Suprapubic skin (tissue), 4 donors: Measurements from ENCODE around the gene CHPF. TPM values are rescaled to one million over a fixed set of nuclear protein-coding genes. Genes with fewer than 3 reads are reported as not detected.

ENCODE experiments used
- DNase-seq, 2 donors: peaks; one replicate each; pipeline ENCODE4 v3.0.0-alpha.2; 2019; ENCODE audit warnings: low spot score in 2 of 2
- H3K27ac ChIP-seq: fragments of 200-600 bp; sonication (generic); one replicate; pipeline ENCODE4 v1.5.1; 2019
- H3K27me3 ChIP-seq: fragments of 200-600 bp; sonication (generic); one replicate; pipeline ENCODE4 v1.5.1; 2019
- H3K36me3 ChIP-seq: fragments of 200-600 bp; sonication (generic); one replicate; pipeline ENCODE4 v1.5.1; 2019
- H3K4me1 ChIP-seq: fragments of 200-600 bp; sonication (generic); one replicate; pipeline ENCODE4 v1.5.1; 2019
- H3K4me3 ChIP-seq: fragments of 200-600 bp; sonication (generic); one replicate; pipeline ENCODE4 v1.5.1; 2019; ENCODE audit warnings: mild to moderate bottlenecking
- H3K9me3 ChIP-seq: fragments of 200-600 bp; sonication (generic); one replicate; pipeline ENCODE4 v1.5.1; 2019
- CTCF ChIP-seq, 2 donors: fragments of 200-600 bp in 1 of 2; fragments of 450-650 bp in 1 of 2; sonication (generic) in 1 of 2; IDR thresholded peaks; one replicate each; pipeline ENCODE4 v1.5.1; 2016 to 2019; ENCODE audit warnings: antibody characterized with exemption in 2 of 2, mild to moderate bottlenecking in 1 of 2, moderate library complexity in 1 of 2
- EP300 ChIP-seq: sonication (generic); formaldehyde crosslinking; IDR thresholded peaks from one replicate; pipeline ENCODE4 v1.6.1; 2017; ENCODE audit warnings: antibody characterized with exemption
- POLR2A ChIP-seq, 2 donors: fragments of 450-650 bp; IDR thresholded peaks; one replicate each; pipeline ENCODE4 v1.6.1; 2017; ENCODE audit warnings: antibody characterized with exemption in 2 of 2, mild to moderate bottlenecking in 2 of 2, moderate library complexity in 2 of 2
- POLR2AphosphoS5 ChIP-seq, 3 donors: sonication (generic); formaldehyde crosslinking; IDR thresholded peaks; one replicate each; pipeline ENCODE4 v1.6.1; 2017; ENCODE audit warnings: antibody characterized with exemption in 3 of 3
- WGBS: methylation state at CpG from one replicate; pipeline ENCODE4 v1.1.5; 2018; 5-methylcytosine and 5-hydroxymethylcytosine counted together
- total RNA-seq, 4 donors: library from RNA; depleted of rRNA; stranded (reverse); fragments of >200 nt; gene quantifications; one replicate each; pipeline ENCODE4 v1.1.0, GENCODE V29; 2016

Gene CHPF
- total RNA-seq, 4 donors from 2014 or later = 28.8 to 62.1 (median 49.3) TPM

DNA sequence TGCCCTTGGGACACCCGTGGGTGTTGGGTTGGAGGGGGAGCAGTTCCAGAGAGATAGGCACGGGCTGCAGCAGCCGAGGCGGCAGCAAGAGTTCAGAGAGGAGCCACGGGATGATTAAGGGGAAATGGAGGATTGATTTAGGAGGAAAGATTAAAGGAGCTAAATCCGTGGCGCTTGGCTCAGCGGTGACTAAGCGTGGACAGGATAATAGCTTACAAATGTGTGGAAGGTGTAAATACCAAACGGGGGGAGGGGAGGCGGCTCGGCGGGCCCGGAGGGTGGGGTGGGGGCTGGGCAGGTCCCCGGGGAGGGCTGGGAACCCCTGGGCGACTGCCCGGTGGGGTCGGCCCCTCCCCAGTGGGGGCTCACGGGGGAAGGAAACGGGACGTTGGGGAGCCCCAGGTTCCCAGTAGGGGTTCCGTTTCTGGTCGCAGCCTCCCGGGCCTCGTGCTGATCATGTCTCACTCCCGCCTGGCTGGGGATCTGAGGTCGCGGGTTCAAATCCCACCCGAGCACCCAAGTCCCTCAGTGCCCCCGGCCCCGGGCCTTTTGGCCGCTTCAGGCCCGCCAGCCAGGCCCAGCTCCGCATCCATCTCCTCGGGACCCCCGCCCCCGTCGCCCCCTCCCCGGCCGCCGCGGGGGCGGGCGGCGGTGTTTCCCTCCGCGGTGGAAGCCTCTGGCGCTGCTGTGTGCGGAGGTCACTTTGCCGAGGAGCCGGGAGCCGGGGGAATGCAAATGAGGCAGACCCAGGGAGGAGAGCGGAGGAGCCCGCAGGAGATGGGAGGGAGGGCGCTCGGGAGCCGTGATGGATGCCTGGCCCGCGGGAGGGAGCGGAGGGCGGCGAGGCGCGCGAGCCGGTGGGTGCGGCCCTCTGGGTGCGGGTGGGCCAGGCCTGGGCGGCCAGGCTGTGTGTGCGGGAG is 21.2 kb downstream of the CHPF start:
- peaks cover 22% of the 10 kb centered on the region for H3K4me1 ChIP-seq
- H3K9me3 ChIP-seq = no peaks in the 10 kb centered on the region
- H3K27me3 ChIP-seq = peaks cover 83% of the 10 kb centered on the region
- no peak for DNase-seq
- TF ChIP-seq CTCF (IDR thresholded peaks at IDR 0.05) = no peak
- no peak for TF ChIP-seq POLR2A (IDR thresholded peaks at IDR 0.05)
- TF ChIP-seq EP300 = no peak
- TF ChIP-seq POLR2AphosphoS5 (IDR thresholded peaks at IDR 0.05) = no peak
- WGBS = 3% methylated on average over 45 of the region's 70 CpGs
- H3K4me3 ChIP-seq = peak overlapping the region; percentile 27
- H3K27ac ChIP-seq = no peak overlapping the region
- no peaks in the 10 kb centered on the region for H3K36me3 ChIP-seq

DNA sequence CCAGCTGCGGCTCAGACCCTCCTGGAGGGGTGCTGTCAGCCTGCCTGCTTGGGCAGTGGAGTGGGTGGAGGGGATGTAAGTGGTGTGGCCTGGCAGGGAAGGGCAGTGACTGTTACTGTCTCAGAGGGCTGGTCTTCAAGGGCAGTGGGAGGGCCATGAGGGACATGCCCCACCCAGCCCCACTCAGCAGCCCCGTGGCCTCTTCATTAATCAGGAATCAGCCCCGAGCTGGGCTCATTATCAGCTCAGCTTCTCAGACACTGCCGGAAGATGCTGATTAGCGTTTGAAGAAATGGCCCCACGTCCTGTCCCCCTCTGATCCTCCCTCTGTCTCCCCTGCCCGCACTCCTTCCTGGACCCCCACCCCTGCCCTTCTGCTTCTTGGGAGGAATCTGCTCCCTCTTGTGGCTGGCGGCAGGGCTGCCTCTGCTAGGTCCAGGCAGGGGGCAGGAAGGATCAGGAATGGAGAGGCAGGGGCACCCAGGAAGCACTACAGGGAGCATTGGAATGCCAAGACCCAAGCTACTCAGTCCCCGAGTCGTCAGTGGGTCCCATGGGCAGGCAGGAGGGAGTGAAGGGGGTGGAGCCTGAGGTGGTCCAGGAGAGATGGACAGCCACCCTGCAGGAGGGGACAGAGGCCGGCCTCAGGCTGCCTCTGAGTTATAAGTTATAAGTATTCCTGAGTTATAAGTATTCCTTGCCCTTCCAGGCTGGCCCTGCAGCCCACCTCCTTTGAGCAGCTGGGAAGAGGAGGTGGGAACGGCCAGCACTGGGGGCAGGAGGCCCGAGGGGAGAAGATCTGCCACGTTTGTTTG is 22.3 kb downstream of the CHPF start:
- H3K27ac ChIP-seq = no peak overlapping the region
- TF ChIP-seq CTCF (IDR thresholded peaks at IDR 0.05) = peak in 1 of 2 donors; percentile 52
- TF ChIP-seq EP300 = no peak
- no peak for TF ChIP-seq POLR2A (IDR thresholded peaks at IDR 0.05)
- no peak for TF ChIP-seq POLR2AphosphoS5 (IDR thresholded peaks at IDR 0.05)
- no peak for DNase-seq
- no peaks in the 10 kb centered on the region for H3K9me3 ChIP-seq
- H3K27me3 ChIP-seq = peaks cover 83% of the 10 kb centered on the region
- no peaks in the 10 kb centered on the region for H3K36me3 ChIP-seq
- no peak overlapping the region for H3K4me3 ChIP-seq
- 22% methylated on average over 14 of the region's 14 CpGs for WGBS
- H3K4me1 ChIP-seq = peaks cover 22% of the 10 kb centered on the region

GRCh38 chr2:219520079-219520478 is 23.5 kb downstream of the CHPF start:
- no peak for TF ChIP-seq CTCF (IDR thresholded peaks at IDR 0.05)
- TF ChIP-seq EP300 = no peak
- TF ChIP-seq POLR2A (IDR thresholded peaks at IDR 0.05) = no peak
- TF ChIP-seq POLR2AphosphoS5 (IDR thresholded peaks at IDR 0.05) = no peak
- Histone ChIP-seq H3K36me3 (no peaks in the 10 kb centered on the region), H3K9me3 (no peaks in the 10 kb centered on the region), H3K4me3 (no peak overlapping the region), H3K27ac (no peak overlapping the region), H3K4me1 (peaks cover 22% of the 10 kb centered on the region), H3K27me3 (peaks cover 83% of the 10 kb centered on the region)
- WGBS = 65% methylated on average over 8 of the region's 8 CpGs
- no peak for DNase-seq

DNA sequence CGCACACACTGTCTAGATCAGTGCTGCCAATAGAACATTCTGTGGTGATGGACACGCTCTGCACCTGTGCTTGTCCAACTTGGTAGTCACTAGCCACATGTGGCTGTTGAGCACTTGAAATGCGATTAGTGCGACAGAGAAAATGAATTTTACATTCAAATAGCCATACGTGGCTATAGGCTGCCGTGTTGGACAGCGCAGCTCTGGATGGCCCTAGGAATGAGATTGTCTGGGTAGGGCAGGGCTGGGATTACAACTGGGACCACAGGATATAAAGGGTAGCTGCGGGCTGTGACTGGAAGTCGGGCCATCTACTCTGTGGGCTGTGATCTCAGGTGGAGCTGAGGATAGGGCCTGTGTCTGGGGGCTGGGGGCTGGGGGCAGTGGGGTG is 24.1 kb downstream of the CHPF start:
- TF ChIP-seq EP300 = no peak
- no peak for TF ChIP-seq POLR2A (IDR thresholded peaks at IDR 0.05)
- TF ChIP-seq POLR2AphosphoS5 (IDR thresholded peaks at IDR 0.05) = no peak
- TF ChIP-seq CTCF (IDR thresholded peaks at IDR 0.05) = no peak
- 92% methylated on average over 9 of the region's 9 CpGs for WGBS
- no peaks in the 10 kb centered on the region for H3K36me3 ChIP-seq
- peaks cover 23% of the 10 kb centered on the region for H3K4me1 ChIP-seq
- no peak for DNase-seq
- no peak overlapping the region for H3K4me3 ChIP-seq
- no peaks in the 10 kb centered on the region for H3K9me3 ChIP-seq
- peaks cover 83% of the 10 kb centered on the region for H3K27me3 ChIP-seq
- no peak overlapping the region for H3K27ac ChIP-seq
